SK-N-SH (cell line): ENCODE measurements around the gene GSTO2. TPM values are rescaled to one million over a fixed set of nuclear protein-coding genes. Genes with fewer than 3 reads are reported as not detected.

ENCODE experiments used
- CTCF ChIA-PET: fragments of 300-600, 350-600 bp; formaldehyde crosslinking; extraction: SDS; loops from one replicate; lab custom pipeline; 2021; lab: Yijun Ruan, JAX
- POLR2A ChIA-PET: fragments of 350-600 bp; sonication (Branson Sonifier 250); formaldehyde crosslinking; extraction: SDS; loops from one replicate; lab custom pipeline; 2020; ENCODE audit warnings: antibody characterized with exemption, inconsistent platforms; lab: Yijun Ruan, JAX
- DNase-seq: peaks from one replicate; pipeline ENCODE4 v3.0.0; 2012
- H2AFZ ChIP-seq: fragments of 200-600 bp; sonication (generic); 2 replicates; pipeline ENCODE4 v1.8.1; 2016; ENCODE audit warnings: antibody characterized with exemption, mild to moderate bottlenecking, low read depth
- H3F3A ChIP-seq: fragments of 200-600 bp; sonication (generic); replicated peaks from 2 replicates; pipeline ENCODE3; 2016; ENCODE audit warnings: antibody characterized with exemption, mild to moderate bottlenecking; ENCODE audit not compliant: insufficient read depth
- H3K27ac ChIP-seq, 2 experiments: fragments of 200-500 bp in 1 of 2; fragments of 200-600 bp in 1 of 2; sonication (Bioruptor generic) in 1 of 2; sonication (generic), shearing (Covaris generic) in 1 of 2; 2 replicates each; pipeline versions ENCODE4 v1.5.1 to v1.6.1; 2014 to 2016; ENCODE audit warnings: low read depth in 2 of 2, inconsistent platforms in 1 of 2, low read length in 1 of 2, mild to moderate bottlenecking in 1 of 2, mixed read lengths in 1 of 2
- H3K27me3 ChIP-seq: fragments of 200-600 bp; sonication (generic), shearing (Covaris generic); 2 replicates; pipeline ENCODE4 v1.6.1; 2016; ENCODE audit warnings: mixed run types; ENCODE audit not compliant: insufficient read depth
- H3K36me3 ChIP-seq, 2 experiments: fragments of 200-500 bp in 1 of 2; fragments of 200-600 bp in 1 of 2; sonication (Bioruptor generic) in 1 of 2; sonication (generic) in 1 of 2; replicated peaks in 1 of 2; 2 replicates each; pipeline versions ENCODE3 to v1.5.1; 2014 to 2016; ENCODE audit warnings: low read length in 1 of 2, mild to moderate bottlenecking in 1 of 2; ENCODE audit not compliant: insufficient read depth in 2 of 2, control insufficient read depth in 1 of 2
- H3K4me1 ChIP-seq, 2 experiments: fragments of 200-500 bp in 1 of 2; fragments of 200-600 bp in 1 of 2; sonication (Bioruptor generic) in 1 of 2; sonication (generic), shearing (Covaris generic) in 1 of 2; 2 replicates each; pipeline versions ENCODE4 v1.5.1 to v1.6.1; 2014 to 2016; ENCODE audit warnings: low read depth in 1 of 2, low read length in 1 of 2, mixed run types in 1 of 2; ENCODE audit not compliant: insufficient read depth in 2 of 2, control insufficient read depth in 1 of 2
- H3K4me2 ChIP-seq: fragments of 200-600 bp; sonication (generic), shearing (Covaris generic); 2 replicates; pipeline ENCODE4 v1.6.1; 2017; ENCODE audit warnings: mixed run types
- H3K4me3 ChIP-seq, 2 experiments: fragments of 200-500 bp in 1 of 2; fragments of 200-600 bp in 1 of 2; sonication (Bioruptor generic) in 1 of 2; sonication (generic), shearing (Covaris generic) in 1 of 2; 2 replicates each; pipeline versions ENCODE4 v1.5.1 to v1.8.1; 2014 to 2016; ENCODE audit warnings: low read depth in 2 of 2, inconsistent platforms in 1 of 2, low read length in 1 of 2, mild to moderate bottlenecking in 1 of 2, mixed read lengths in 1 of 2, moderate library complexity in 1 of 2
- H3K79me2 ChIP-seq: fragments of 200-600 bp; sonication (generic); 2 replicates; pipeline ENCODE4 v1.8.1; 2017; ENCODE audit warnings: mild to moderate bottlenecking; ENCODE audit not compliant: insufficient read depth
- H3K9ac ChIP-seq: fragments of 200-600 bp; sonication (generic); 2 replicates; pipeline ENCODE4 v1.6.1; 2017; ENCODE audit warnings: mixed run types
- H3K9me2 ChIP-seq: fragments of 200-600 bp; sonication (generic); 2 replicates; pipeline ENCODE4 v1.6.1; 2017; ENCODE audit warnings: mixed run types
- H3K9me3 ChIP-seq: fragments of 200-600 bp; sonication (generic); 2 replicates; pipeline ENCODE4 v1.6.1; 2017; ENCODE audit warnings: mixed run types, mild to moderate bottlenecking, moderate library complexity
- H4K20me1 ChIP-seq: fragments of 200-600 bp; sonication (generic); 2 replicates; pipeline ENCODE4 v1.6.1; 2017; ENCODE audit warnings: mild to moderate bottlenecking, mixed run types; ENCODE audit not compliant: insufficient read depth
- CHD2 ChIP-seq: fragments of 150-350 bp; IDR thresholded peaks from 2 replicates; pipeline ENCODE4 v1.6.1; 2018; ENCODE audit warnings: low read length; ENCODE audit not compliant: partially characterized antibody
- EP300 ChIP-seq, 2 experiments: IDR thresholded peaks; 2 replicates each; pipeline versions ENCODE4 v1.4.0 to v1.6.1; 2012; ENCODE audit warnings: borderline replicate concordance in 1 of 2, low read depth in 1 of 2, low read length in 1 of 2
- EZH2phosphoT487 ChIP-seq: fragments of 200-600 bp; sonication (generic); IDR thresholded peaks from 2 replicates; pipeline ENCODE4 v1.6.1; 2017; ENCODE audit warnings: low read depth, mixed run types, mild to moderate bottlenecking, antibody characterized with exemption, moderate library complexity, borderline replicate concordance
- FOSL2 ChIP-seq: IDR thresholded peaks from 2 replicates; pipeline ENCODE4 v1.4.0; 2012; ENCODE audit warnings: low read depth, mild to moderate bottlenecking, moderate library complexity, borderline replicate concordance
- FOXJ3 ChIP-seq: sonication (generic); formaldehyde crosslinking; IDR thresholded peaks from 2 replicates; pipeline ENCODE4 v1.5.1; 2020; ENCODE audit warnings: mild to moderate bottlenecking, missing genetic modification reagents
- GABPA ChIP-seq: IDR thresholded peaks from 2 replicates; pipeline ENCODE4 v1.4.0; 2012; ENCODE audit warnings: low read depth, mild to moderate bottlenecking
- JUND ChIP-seq: IDR thresholded peaks from 2 replicates; pipeline ENCODE4 v1.4.0; 2012
- MEF2A ChIP-seq: IDR thresholded peaks from 2 replicates; pipeline ENCODE4 v1.4.0; 2012; ENCODE audit warnings: low read depth, borderline replicate concordance
- MXI1 ChIP-seq: IDR thresholded peaks from 2 replicates; pipeline ENCODE4 v1.6.1; 2012; ENCODE audit warnings: mild to moderate bottlenecking, low read depth, low read length, improper control_type of control experiment
- NRF1 ChIP-seq: IDR thresholded peaks from 2 replicates; pipeline ENCODE4 v1.6.1; 2012; ENCODE audit warnings: low read depth, mild to moderate bottlenecking, low read length
- POLR2AphosphoS5 ChIP-seq: IDR thresholded peaks from 2 replicates; pipeline ENCODE4 v1.6.1; 2012; ENCODE audit warnings: low read depth, low read length
- RXRA ChIP-seq: IDR thresholded peaks from 2 replicates; pipeline ENCODE4 v1.4.0; 2012; ENCODE audit warnings: low read depth, mild to moderate bottlenecking, borderline replicate concordance
- SIN3A ChIP-seq: IDR thresholded peaks from 2 replicates; pipeline ENCODE4 v1.6.1; 2012; ENCODE audit warnings: low read depth, mild to moderate bottlenecking, low read length, moderate library complexity, borderline replicate concordance
- TAF1 ChIP-seq: IDR thresholded peaks from 2 replicates; pipeline ENCODE4 v1.6.1; 2012; ENCODE audit warnings: low read depth, mild to moderate bottlenecking, low read length, moderate library complexity, borderline replicate concordance
- TCF12 ChIP-seq: IDR thresholded peaks from 2 replicates; pipeline ENCODE4 v1.4.0; 2012
- YY1 ChIP-seq: IDR thresholded peaks from 2 replicates; pipeline ENCODE4 v1.4.0; 2012; ENCODE audit warnings: low read depth, mild to moderate bottlenecking
- WGBS: methylation state at CpG from one replicate; pipeline ENCODE4 v1.1.6; 2017; ENCODE audit warnings: low lambda C conversion rate; 5-methylcytosine and 5-hydroxymethylcytosine counted together
- polyA plus RNA-seq, 3 experiments: library from polyadenylated mRNA; depleted of rRNA; stranded (reverse); fragments of >200 nt; gene quantifications; 2 replicates each; pipeline ENCODE4 v1.2.3, GENCODE V29; 2012
- TF ChIP-seq, protein P1 (sequence below): IDR thresholded peaks from 2 replicates; pipeline ENCODE4 v1.4.0; 2012; ENCODE audit warnings: low read depth, borderline replicate concordance
- TF ChIP-seq, protein P2 (sequence below): IDR thresholded peaks from 2 replicates; pipeline ENCODE4 v1.4.0; 2012; ENCODE audit warnings: low read depth, borderline replicate concordance
- TF ChIP-seq, protein P3 (sequence below): fragments of 150-350 bp; IDR thresholded peaks from 2 replicates; pipeline ENCODE4 v1.6.1; 2017; ENCODE audit warnings: antibody characterized with exemption, low read length, low read depth, borderline replicate concordance
- TF ChIP-seq, protein P4 (sequence below): fragments of 200-600 bp; sonication (generic); IDR thresholded peaks from 2 replicates; pipeline ENCODE4 v1.6.1; 2017; ENCODE audit warnings: antibody characterized with exemption, mild to moderate bottlenecking, moderate library complexity

Gene GSTO2
- polyA plus RNA-seq, 1 of the 3 experiments (the other 2 are of a cell fraction) = 0.49 TPM

DNA sequence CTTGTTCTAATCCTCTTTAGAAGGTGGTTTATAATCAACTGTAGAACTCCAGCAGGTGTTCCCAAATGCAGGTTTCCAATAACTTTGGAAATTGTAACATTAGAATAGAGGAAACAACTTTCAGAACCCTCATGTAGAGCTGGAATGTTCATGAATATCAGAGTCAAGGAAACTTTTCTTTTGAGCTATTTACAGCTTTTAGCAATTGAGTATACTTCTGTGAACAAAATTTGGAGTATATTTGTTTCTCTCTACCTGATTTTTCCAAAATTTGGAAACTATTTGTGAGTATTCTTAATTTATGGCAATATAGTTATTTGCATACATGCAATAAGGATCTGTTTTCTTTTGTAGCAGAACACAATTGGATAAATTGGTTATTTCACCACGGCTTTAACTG, 34.0 kb upstream of the GSTO2 start:
- DNase-seq = no peak

More for the DNA sequence above, 34.0 kb upstream of the GSTO2 start:
- peaks cover 0 to 5% of the 10 kb centered on the region in 2 experiments; a peak in 2 of 4 replicates for H3K4me1 ChIP-seq
- no peaks in the 10 kb centered on the region for H3K79me2 ChIP-seq
- no peaks in the 10 kb centered on the region for H4K20me1 ChIP-seq
- H3K27me3 ChIP-seq = no peaks in the 10 kb centered on the region; the same call in 1 of the 2 replicates
- ChIA-PET POLR2A (no interaction called here), CTCF (no interaction called here)
- H3K9me2 ChIP-seq = no peaks in the 10 kb centered on the region
- H3F3A ChIP-seq = peaks cover 4% of the 10 kb centered on the region
- H3K4me2 ChIP-seq = no peak overlapping the region
- peaks cover 6% of the 10 kb centered on the region for H3K9me3 ChIP-seq
- H2AFZ ChIP-seq = no peak overlapping the region
- 0% methylated on average over 1 of the region's 1 CpG for WGBS
- H3K36me3 ChIP-seq = no peaks in the 10 kb centered on the region
- TF ChIP-seq EZH2phosphoT487 (no peak), SIN3A (no peak), RXRA (no peak), GABPA (no peak), YY1 (no peak), EP300 (IDR thresholded peaks at IDR 0.05; ENCODE audit: borderline replicate concordance in 1 of 2, low read depth in 1 of 2, low read length in 1 of 2) (no peak), FOXJ3 (CRISPR knock-in tag) (no peak), MEF2A (no peak), CHD2 (no peak), FOSL2 (no peak), JUND (no peak), TCF12 (no peak), NRF1 (no peak), TAF1 (no peak), MXI1 (no peak), POLR2AphosphoS5 (no peak)
- TF ChIP-seq, protein P1, sequence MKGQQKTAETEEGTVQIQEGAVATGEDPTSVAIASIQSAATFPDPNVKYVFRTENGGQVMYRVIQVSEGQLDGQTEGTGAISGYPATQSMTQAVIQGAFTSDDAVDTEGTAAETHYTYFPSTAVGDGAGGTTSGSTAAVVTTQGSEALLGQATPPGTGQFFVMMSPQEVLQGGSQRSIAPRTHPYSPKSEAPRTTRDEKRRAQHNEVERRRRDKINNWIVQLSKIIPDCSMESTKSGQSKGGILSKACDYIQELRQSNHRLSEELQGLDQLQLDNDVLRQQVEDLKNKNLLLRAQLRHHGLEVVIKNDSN = no peak
- TF ChIP-seq, protein P2, sequence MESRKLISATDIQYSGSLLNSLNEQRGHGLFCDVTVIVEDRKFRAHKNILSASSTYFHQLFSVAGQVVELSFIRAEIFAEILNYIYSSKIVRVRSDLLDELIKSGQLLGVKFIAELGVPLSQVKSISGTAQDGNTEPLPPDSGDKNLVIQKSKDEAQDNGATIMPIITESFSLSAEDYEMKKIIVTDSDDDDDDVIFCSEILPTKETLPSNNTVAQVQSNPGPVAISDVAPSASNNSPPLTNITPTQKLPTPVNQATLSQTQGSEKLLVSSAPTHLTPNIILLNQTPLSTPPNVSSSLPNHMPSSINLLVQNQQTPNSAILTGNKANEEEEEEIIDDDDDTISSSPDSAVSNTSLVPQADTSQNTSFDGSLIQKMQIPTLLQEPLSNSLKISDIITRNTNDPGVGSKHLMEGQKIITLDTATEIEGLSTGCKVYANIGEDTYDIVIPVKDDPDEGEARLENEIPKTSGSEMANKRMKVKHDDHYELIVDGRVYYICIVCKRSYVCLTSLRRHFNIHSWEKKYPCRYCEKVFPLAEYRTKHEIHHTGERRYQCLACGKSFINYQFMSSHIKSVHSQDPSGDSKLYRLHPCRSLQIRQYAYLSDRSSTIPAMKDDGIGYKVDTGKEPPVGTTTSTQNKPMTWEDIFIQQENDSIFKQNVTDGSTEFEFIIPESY = no peak
- TF ChIP-seq, protein P3, sequence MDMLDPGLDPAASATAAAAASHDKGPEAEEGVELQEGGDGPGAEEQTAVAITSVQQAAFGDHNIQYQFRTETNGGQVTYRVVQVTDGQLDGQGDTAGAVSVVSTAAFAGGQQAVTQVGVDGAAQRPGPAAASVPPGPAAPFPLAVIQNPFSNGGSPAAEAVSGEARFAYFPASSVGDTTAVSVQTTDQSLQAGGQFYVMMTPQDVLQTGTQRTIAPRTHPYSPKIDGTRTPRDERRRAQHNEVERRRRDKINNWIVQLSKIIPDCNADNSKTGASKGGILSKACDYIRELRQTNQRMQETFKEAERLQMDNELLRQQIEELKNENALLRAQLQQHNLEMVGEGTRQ = no peak
- TF ChIP-seq, protein P4, sequence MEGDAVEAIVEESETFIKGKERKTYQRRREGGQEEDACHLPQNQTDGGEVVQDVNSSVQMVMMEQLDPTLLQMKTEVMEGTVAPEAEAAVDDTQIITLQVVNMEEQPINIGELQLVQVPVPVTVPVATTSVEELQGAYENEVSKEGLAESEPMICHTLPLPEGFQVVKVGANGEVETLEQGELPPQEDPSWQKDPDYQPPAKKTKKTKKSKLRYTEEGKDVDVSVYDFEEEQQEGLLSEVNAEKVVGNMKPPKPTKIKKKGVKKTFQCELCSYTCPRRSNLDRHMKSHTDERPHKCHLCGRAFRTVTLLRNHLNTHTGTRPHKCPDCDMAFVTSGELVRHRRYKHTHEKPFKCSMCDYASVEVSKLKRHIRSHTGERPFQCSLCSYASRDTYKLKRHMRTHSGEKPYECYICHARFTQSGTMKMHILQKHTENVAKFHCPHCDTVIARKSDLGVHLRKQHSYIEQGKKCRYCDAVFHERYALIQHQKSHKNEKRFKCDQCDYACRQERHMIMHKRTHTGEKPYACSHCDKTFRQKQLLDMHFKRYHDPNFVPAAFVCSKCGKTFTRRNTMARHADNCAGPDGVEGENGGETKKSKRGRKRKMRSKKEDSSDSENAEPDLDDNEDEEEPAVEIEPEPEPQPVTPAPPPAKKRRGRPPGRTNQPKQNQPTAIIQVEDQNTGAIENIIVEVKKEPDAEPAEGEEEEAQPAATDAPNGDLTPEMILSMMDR = no peak
- no peak overlapping the region for H3K9ac ChIP-seq
- H3K4me3 ChIP-seq = no peak overlapping the region
- H3K27ac ChIP-seq = no peak overlapping the region
